Liver (tissue), 9 donors: ENCODE measurements around the gene MEGF11. TPM values are rescaled to one million over a fixed set of nuclear protein-coding genes. Genes with fewer than 3 reads are reported as not detected.

Experiments
- DNase-seq: peaks from one replicate; pipeline ENCODE4 v3.0.0-alpha.2; 2017; ENCODE audit warnings: low spot score
- H3K27ac ChIP-seq, 2 donors: one replicate each; pipeline ENCODE4 v1.7.0; 2013; ENCODE audit warnings: inconsistent platforms in 2 of 2, low read length in 2 of 2, control low read depth in 1 of 2, low read depth in 1 of 2, mild to moderate bottlenecking in 1 of 2
- H3K27me3 ChIP-seq, 4 donors: one replicate each; pipeline versions ENCODE4 v1.6.1 to v1.7.0; 2013; ENCODE audit warnings: low read length in 3 of 4, inconsistent platforms in 1 of 4, mild to moderate bottlenecking in 1 of 4, moderate library complexity in 1 of 4; ENCODE audit not compliant: control insufficient read depth in 4 of 4, insufficient read depth in 4 of 4
- H3K36me3 ChIP-seq, 4 donors: one replicate each; pipeline versions ENCODE4 v1.6.1 to v1.7.0; 2013; ENCODE audit warnings: low read length in 3 of 4, mild to moderate bottlenecking in 3 of 4, low read depth in 1 of 4, moderate library complexity in 1 of 4; ENCODE audit not compliant: control insufficient read depth in 4 of 4, insufficient read depth in 3 of 4
- H3K4me1 ChIP-seq, 4 donors: one replicate each; pipeline versions ENCODE4 v1.6.1 to v1.7.0; 2013; ENCODE audit warnings: low read length in 3 of 4, mild to moderate bottlenecking in 3 of 4, moderate library complexity in 1 of 4; ENCODE audit not compliant: control insufficient read depth in 4 of 4, insufficient read depth in 4 of 4
- H3K4me3 ChIP-seq, 3 donors: one replicate each; pipeline versions ENCODE4 v1.6.1 to v1.7.0; 2013; ENCODE audit warnings: low read length in 3 of 3, control low read depth in 1 of 3, low read depth in 1 of 3, mild to moderate bottlenecking in 1 of 3
- H3K9ac ChIP-seq, 2 donors: one replicate each; pipeline ENCODE4 v1.7.0; 2013; ENCODE audit warnings: low read length in 2 of 2, mild to moderate bottlenecking in 2 of 2, moderate library complexity in 2 of 2, control low read depth in 1 of 2, low read depth in 1 of 2
- H3K9me3 ChIP-seq, 4 donors: one replicate each; pipeline versions ENCODE4 v1.6.1 to v1.7.0; 2013; ENCODE audit warnings: low read length in 3 of 4; ENCODE audit not compliant: control insufficient read depth in 4 of 4
- EGR1 ChIP-seq, 2 donors: IDR thresholded peaks; 2 replicates each; pipeline ENCODE4 v1.6.1; 2016 to 2018; ENCODE audit warnings: antibody characterized with exemption in 2 of 2, low read depth in 2 of 2
- FOXA1 ChIP-seq: IDR thresholded peaks from 2 replicates; pipeline ENCODE4 v1.6.1; 2016; ENCODE audit warnings: antibody characterized with exemption
- FOXA2 ChIP-seq: IDR thresholded peaks from 2 replicates; pipeline ENCODE4 v1.6.1; 2016; ENCODE audit warnings: antibody characterized with exemption
- GABPA ChIP-seq, 2 donors: IDR thresholded peaks in 1 of 2; conservative IDR thresholded peaks in 1 of 2; 2 replicates each; pipeline ENCODE4 v1.6.1; 2016; ENCODE audit warnings: antibody characterized with exemption in 2 of 2, mild to moderate bottlenecking in 1 of 2, moderate library complexity in 1 of 2
- HNF4A ChIP-seq, 2 donors: conservative IDR thresholded peaks; 2 replicates each; pipeline ENCODE4 v1.6.1; 2016; ENCODE audit warnings: antibody characterized with exemption in 2 of 2, mild to moderate bottlenecking in 2 of 2
- HNF4G ChIP-seq: IDR thresholded peaks from 2 replicates; pipeline ENCODE4 v1.6.1; 2016; ENCODE audit warnings: antibody characterized with exemption
- JUND ChIP-seq, 2 donors: IDR thresholded peaks; 2 replicates each; pipeline ENCODE4 v1.6.1; 2016; ENCODE audit warnings: antibody characterized with exemption in 2 of 2
- MAX ChIP-seq: IDR thresholded peaks from 2 replicates; pipeline ENCODE4 v1.6.1; 2016; ENCODE audit warnings: antibody characterized with exemption
- NR2F2 ChIP-seq: IDR thresholded peaks from 2 replicates; pipeline ENCODE4 v1.6.1; 2016; ENCODE audit warnings: antibody characterized with exemption
- RAD21 ChIP-seq, 2 donors: IDR thresholded peaks; 2 replicates each; pipeline ENCODE4 v1.6.1; 2016; ENCODE audit warnings: antibody characterized with exemption in 2 of 2, mild to moderate bottlenecking in 2 of 2
- REST ChIP-seq: IDR thresholded peaks from 2 replicates; pipeline ENCODE4 v1.6.1; 2016; ENCODE audit warnings: antibody characterized with exemption, mild to moderate bottlenecking
- RXRA ChIP-seq, 2 donors: IDR thresholded peaks; 2 replicates each; pipeline ENCODE4 v1.6.1; 2017 to 2018; ENCODE audit warnings: antibody characterized with exemption in 2 of 2, mild to moderate bottlenecking in 1 of 2
- SP1 ChIP-seq: IDR thresholded peaks from 2 replicates; pipeline ENCODE4 v1.6.1; 2018; ENCODE audit warnings: antibody characterized with exemption, mild to moderate bottlenecking
- TAF1 ChIP-seq: conservative IDR thresholded peaks from 2 replicates; pipeline ENCODE4 v1.6.1; 2016; ENCODE audit warnings: antibody characterized with exemption, mild to moderate bottlenecking
- YY1 ChIP-seq: IDR thresholded peaks from 2 replicates; pipeline ENCODE4 v1.6.1; 2016; ENCODE audit warnings: antibody characterized with exemption, mild to moderate bottlenecking
- ZBTB33 ChIP-seq: IDR thresholded peaks from 2 replicates; pipeline ENCODE4 v1.6.1; 2016; ENCODE audit warnings: antibody characterized with exemption
- WGBS: extraction: QIAGEN DNeasy Blood & Tissue Kit; methylation state at CpG from one replicate; pipeline ENCODE4 v1.1.7; 2013; 5-methylcytosine and 5-hydroxymethylcytosine counted together
- polyA plus RNA-seq, 2 donors: library from polyadenylated mRNA; stranded (reverse) in 1 of 2; unstranded in 1 of 2; fragments of 200-250 nt in 1 of 2; fragments of >200 nt in 1 of 2; fragmentation: Nextera tagmentation in 1 of 2; extraction: Ambion mirVana in 1 of 2; gene quantifications; one replicate each; pipeline versions ENCODE4 v1.2.1 to v1.2.3, GENCODE V29; 2013 to 2015
- total RNA-seq, 2 donors: library from RNA; depleted of rRNA; stranded (reverse); fragments of >200 nt; gene quantifications; one replicate each; pipeline ENCODE4 v1.2.3, GENCODE V29; 2014
- TF ChIP-seq, protein P1 (sequence below): IDR thresholded peaks from 2 replicates; pipeline ENCODE4 v1.6.1; 2016; ENCODE audit warnings: antibody characterized with exemption
- TF ChIP-seq, protein P2 (sequence below): fragments of 150-350 bp; IDR thresholded peaks from 2 replicates; pipeline ENCODE4 v1.5.1; 2017; ENCODE audit warnings: improper control_type of control experiment, low read depth, low read length; ENCODE audit not compliant: missing input control
- donor health status: healthy.
- donor health status: healthy.
- donor health status: healthy.
- donor health status: healthy.
- donor health status: healthy.

Gene MEGF11
- total and polyA plus RNA-seq, 4 donors: under 0.01 to 0.51 (median 0.03) TPM; not detected in 1

DNA sequence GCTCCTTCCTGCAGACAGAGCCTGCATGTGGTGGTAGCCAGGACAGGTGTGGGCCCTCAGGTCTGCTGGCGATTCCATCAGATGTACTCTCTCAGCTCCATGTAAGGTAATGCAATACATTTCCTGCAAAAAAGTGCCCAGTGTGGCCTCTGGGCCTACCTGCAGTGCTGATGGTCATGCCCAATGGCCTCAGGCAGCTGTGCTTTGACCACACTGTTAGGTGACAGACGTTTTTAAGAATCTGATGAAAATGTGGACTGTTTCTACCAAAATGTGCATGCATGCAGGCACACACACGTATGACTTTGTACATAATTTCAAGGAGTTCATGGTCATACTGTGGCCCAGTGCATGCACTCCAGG lies 231.4 kb downstream of the MEGF11 start:
- Histone ChIP-seq H3K36me3 (no peaks in the 10 kb centered on the region), H3K27me3 (peaks cover 0 to 4% (median 0%) of the 10 kb centered on the region in 4 donors), H3K9me3 (no peaks in the 10 kb centered on the region), H3K4me3 (no peak overlapping the region), H3K4me1 (no peaks in the 10 kb centered on the region), H3K27ac (no peak overlapping the region), H3K9ac (no peak overlapping the region)
- no peak for TF ChIP-seq HNF4G
- no peak for TF ChIP-seq REST
- no peak for TF ChIP-seq FOXA1
- no peak for TF ChIP-seq SP1
- no peak for TF ChIP-seq RXRA (IDR thresholded peaks at IDR 0.05)
- no peak for TF ChIP-seq FOXA2
- TF ChIP-seq EGR1 (IDR thresholded peaks at IDR 0.05; ENCODE audit: low read depth in 2 of 2): no peak
- TF ChIP-seq ZBTB33: no peak
- TF ChIP-seq GABPA (IDR thresholded peaks at IDR 0.05 in 1 of 2, conservative IDR thresholded peaks at IDR 0.05 in 1 of 2): no peak
- TF ChIP-seq JUND (IDR thresholded peaks at IDR 0.05): no peak
- TF ChIP-seq, protein P1, sequence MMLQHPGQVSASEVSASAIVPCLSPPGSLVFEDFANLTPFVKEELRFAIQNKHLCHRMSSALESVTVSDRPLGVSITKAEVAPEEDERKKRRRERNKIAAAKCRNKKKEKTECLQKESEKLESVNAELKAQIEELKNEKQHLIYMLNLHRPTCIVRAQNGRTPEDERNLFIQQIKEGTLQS: no peak
- TF ChIP-seq TAF1: no peak
- TF ChIP-seq RAD21 (IDR thresholded peaks at IDR 0.05): no peak
- TF ChIP-seq, protein P2, sequence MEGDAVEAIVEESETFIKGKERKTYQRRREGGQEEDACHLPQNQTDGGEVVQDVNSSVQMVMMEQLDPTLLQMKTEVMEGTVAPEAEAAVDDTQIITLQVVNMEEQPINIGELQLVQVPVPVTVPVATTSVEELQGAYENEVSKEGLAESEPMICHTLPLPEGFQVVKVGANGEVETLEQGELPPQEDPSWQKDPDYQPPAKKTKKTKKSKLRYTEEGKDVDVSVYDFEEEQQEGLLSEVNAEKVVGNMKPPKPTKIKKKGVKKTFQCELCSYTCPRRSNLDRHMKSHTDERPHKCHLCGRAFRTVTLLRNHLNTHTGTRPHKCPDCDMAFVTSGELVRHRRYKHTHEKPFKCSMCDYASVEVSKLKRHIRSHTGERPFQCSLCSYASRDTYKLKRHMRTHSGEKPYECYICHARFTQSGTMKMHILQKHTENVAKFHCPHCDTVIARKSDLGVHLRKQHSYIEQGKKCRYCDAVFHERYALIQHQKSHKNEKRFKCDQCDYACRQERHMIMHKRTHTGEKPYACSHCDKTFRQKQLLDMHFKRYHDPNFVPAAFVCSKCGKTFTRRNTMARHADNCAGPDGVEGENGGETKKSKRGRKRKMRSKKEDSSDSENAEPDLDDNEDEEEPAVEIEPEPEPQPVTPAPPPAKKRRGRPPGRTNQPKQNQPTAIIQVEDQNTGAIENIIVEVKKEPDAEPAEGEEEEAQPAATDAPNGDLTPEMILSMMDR: no peak
- TF ChIP-seq YY1: no peak
- TF ChIP-seq MAX: no peak
- no peak for TF ChIP-seq HNF4A (conservative IDR thresholded peaks at IDR 0.05)
- TF ChIP-seq NR2F2: no peak
- no peak for DNase-seq
- 76% methylated on average over 3 of the region's 3 CpGs for WGBS
